GM21619 (cell line): ENCODE measurements around the gene NIN.

Experiments
- ATAC-seq: cut with Tn5 transposase; IDR thresholded peaks from one replicate; pipeline ENCODE4 v1.9.1; 2021; ENCODE audit not compliant: unreplicated experiment

NIN gene

DNA sequence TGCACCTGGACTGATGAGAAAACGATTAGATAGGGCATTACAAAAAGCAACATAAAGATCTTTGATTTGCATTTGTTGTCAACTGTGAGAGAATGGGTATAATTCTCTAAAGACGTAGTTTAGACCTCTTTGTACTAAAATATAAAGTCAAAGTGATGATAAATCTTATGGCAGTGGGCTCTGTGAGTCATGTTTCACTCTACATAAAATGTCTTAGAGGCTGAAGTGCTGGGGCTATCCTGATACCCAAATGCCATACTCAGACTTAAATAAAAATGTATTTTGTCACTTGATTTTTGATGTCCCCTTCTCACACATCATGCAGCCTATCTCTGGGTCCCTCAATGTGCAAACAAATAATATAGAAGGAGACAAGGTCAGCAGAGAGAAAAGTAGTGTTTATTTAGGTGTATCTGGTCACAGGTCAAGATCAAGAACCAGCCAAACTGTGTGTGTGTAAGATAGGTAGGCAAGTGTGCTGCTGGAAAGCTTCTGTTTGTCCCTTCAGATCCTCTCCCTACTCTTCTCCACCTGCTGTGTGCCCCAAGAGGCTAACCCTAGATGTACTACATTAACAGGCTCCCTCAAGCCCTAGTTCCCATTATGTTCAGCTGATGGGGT lies 7.0 kb upstream of the NIN start:
- ATAC-seq = no peak

DNA sequence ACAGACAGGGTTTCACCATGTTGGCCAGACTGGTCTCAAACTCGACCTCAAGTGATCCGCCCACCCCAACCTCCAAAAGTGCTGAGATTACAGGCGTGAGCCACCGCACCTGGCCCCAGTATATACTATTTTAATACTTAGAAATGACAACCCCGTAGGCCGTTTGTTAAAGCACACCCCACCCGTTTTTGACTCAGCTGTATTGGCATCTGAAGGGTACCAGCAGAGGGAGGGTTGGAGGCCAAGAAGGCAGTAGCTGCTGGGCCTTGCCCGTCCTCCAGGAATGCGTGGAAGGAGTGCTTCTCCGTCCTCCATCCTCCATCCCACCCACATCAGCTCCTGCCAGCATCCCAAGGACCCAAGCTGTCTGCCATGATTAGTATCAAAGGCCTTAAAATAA lies 6.3 kb upstream of the NIN start:
- no peak for ATAC-seq

DNA sequence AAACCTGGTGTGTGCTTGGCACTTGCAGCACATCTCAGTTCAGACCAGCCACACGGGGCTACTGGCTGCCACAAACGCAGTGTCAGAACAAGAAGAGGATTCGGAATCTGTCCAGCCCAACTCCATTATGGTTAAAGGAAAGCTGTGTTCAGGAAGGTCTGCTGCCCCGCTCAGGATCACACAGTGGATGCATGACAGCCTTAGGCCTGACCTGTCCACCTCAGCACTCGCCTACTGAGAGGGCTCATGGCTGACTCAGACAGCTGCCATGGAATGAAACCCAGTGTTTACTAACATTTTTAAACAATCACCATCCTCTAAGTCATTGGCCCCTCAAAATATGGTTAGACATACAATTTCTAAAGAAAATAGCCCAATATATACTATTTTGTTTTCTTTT lies 5.6 kb upstream of the NIN start:
- no peak for ATAC-seq

DNA sequence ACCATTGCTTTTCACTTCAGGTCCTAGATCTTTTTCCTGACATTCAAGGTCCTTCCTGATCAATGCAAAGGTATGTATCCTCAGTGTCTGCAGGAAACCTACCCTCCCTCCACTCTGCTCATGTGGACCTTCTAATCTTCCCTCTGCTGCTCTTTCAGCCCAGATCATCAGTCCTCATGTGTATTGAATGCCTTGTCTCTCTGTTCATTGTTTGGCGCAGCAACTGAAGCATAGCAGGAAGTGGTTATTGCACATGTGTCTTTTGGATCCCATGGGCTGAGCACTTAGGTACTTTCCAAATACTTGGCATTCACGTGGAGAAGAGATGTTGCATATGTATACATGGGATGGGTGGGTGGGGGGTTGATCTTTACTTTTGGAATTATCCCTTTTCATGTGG lies 4.3 kb upstream of the NIN start:
- no peak for ATAC-seq

DNA sequence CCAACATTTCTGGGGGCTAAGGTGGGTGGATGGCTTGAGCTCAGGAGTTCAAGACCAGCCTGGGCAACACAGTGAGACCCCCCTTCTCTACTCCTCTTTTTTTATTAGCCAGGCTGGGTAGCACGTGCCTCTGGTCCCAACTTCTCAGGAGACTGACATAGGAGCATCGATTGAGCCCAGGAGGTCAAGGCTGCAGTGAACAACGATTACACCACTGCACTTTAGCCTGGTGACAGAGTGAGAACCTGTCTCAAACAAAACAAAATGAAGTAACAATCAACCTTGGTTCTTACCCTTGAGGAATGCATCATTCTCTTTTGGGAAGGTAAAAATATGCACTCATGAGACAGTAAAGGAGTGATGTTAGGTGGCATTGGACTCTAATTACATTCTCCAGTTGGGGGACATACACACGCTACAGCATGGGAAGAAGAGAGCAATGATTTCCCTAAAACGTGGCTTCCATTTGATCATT lies 3.9 kb upstream of the NIN start:
- no peak for ATAC-seq

DNA sequence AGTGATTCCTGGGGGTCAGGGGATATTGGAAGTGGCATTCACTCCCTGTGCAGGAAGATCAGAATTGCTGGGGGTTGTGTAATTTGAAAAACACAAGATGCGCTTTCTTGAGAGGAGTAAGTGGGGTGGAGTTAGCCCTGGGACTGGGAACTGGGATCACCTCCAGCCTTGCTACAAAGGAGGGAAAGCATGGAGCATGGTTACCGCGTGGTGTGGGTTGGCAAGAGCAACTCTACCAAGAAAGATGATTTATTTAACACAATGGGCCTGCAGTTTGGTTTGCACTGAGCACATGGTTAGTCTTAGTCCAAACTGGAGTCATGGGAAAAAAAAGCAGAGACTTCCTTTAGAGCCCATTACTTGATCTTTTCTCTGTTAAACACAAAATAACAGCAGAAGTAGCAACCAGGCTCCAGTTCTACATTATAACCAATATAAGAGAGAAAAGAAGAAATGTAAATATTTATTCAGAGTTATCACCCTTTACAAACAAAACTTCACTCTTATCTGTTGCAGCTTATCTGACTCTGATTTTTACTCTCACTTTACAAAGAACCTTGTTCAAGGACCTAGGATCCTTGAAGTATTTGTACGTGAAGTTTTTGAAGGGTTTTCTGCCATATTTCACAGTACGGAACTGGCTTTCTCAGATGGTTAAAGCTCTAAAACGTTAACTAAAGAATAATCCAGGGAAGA lies 2.1 kb upstream of the NIN start:
- ATAC-seq = no peak

DNA sequence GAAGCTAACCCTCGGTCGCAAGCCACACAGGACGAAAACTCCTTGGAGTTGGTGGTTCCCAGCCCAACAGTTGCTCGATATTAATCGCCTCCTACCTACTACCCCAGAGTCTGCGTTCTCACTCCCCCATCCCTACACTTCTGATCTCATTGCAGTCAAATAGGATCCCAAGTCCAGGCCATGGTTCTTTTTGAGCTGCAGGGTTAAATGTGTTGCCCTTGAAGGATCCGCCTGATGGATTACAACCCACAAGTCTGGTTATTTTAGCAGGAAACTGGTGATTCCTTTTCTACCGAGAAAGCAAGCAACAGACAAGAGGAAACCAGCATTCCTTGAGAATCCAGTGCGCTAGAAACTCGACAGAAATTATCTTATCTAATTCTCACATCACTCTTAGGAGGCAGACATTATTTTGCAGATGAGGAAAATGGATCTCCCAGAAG lies 785 bp upstream of the NIN start:
- no peak for ATAC-seq

DNA sequence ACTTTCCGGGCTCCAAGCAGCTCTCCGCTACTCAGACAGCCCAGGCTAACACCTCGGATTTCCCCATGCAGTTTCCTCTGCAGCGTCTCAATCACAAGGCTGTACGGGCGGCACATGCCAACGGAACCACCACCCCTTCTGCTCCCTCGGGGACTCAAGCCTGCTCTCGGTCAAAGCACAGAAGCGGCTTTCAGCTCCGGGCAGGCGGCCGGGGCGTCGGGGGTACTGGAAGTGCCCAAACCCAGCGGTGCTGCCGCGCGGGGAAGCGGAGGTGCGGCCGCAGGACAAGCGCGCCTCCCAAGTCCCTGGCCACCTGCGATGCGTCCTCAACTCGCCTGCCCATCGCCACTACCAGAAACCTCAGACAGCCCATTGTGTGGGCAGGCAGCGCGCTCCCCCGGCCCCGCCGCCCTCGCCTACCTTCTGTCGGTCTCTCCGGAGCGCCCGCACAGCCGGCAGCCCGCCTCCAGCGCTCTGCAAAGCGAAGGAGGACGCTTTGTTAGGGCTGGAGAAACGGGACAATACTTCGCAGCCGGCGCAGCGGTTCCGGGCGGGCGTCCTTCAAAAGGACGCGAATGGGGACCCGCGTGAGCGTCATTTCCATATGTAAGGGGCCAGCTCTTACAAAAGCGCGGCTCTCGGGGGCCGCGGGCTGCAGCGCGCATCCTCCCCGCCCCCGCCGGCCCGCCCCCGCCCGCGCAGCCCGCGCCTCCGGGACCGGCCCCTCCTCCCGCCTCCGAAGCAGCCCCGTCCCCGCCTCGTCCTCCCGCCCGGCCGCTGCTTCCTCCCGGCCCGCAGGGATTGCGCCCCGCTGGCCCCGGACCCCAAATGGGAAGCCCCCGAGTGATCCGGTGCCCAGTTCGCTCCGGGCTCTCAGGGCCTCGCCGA lies 674 bp downstream of the NIN start:
- peak; percentile 39 for ATAC-seq

DNA sequence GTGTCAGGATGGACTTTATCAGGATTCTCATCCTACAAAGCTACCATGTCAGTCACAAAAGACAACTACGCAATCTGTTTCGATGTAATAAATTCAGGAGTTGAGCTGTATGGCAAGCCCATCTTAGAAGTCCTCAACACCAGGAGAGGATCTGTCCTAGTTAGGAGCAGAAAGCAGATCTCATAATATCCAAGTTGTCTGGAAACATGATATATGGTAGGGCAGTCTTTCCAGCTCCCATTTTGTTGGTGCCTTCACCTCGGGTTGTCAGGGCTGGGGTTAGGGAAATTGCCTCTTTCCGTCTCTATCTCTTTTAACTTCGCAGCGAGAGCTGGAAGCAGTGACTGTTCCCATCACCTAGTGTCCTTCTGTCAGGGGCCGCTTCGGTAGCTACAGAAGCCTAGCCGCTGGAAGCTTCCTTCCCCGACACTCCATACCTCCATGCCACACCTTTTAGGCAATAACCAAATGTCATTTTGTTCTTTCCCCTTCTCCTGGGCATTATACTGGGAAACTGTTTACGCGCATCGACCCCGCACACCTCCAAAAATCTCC lies 1.4 kb downstream of the NIN start:
- no peak for ATAC-seq

DNA sequence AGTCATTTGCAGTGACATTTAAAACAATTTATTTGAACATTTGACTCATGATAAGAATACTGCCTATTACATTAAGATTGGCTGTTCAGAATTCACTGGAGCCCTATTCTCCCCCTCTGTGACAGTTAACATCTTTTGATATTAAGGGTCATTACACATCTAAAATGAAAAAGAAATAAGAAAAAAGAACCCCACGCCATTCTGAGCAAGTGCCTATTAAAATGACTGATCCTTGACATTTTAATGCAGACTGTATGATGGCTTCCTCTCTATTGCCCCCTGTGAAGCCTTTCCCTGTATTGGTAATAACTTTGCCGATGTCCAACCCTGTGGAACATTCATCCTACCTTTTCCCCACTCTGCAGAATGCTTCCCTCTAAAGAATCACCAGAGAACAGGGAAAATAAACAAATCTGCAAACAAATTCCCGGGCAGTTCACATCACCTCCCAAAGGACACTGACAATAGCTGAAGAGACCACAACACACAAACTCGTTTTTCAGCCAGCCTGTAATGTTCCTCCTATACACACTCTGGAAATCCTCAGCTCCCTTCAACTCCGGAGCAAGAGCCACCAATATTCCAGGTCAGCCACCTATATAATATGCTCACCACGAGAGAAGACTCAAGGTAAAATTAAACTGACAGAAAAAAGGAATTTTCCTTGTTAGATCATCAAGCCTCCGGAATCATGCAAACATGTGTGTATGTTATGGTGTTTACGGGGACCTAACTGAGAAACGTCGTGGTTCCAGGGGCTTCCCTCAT lies 2.1 kb downstream of the NIN start:
- ATAC-seq = no peak

DNA sequence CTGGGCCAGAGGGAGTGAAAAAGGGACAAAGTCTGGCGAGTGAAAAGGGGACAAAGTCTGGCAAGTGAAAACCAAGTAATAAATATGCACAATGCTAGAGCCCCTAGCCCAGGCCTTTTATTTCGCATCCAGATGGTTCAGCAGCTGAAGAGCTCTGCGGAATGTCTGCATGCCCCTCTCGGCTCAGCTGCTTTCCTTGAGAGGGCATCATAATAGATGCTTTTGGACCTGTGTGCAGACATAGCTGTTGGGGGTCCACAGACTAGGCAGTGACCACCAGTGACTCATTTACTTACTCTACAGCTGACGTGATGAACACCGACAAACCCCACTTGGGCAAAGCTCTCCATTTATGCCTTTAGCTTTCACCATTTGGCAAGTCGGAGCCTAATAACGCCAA lies 4.3 kb downstream of the NIN start:
- no peak for ATAC-seq

DNA sequence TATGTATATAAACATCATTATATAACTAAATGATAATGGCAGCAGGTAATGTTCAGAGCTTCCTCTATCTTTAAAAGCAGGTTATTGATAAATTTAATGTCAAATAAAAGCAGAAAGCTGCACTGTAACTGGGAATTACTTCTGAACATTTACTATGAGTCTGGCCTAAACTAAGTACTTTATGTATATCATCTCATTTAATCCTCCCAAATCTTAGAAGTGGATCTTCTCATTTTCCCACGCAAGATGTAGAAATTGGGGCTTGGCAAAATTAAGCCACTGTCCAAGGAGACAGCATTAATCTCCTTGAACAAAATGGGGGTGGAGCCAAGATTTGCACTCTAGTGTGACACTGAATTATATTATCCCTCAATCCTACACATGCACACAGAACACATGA lies 5.7 kb downstream of the NIN start:
- ATAC-seq = no peak

DNA sequence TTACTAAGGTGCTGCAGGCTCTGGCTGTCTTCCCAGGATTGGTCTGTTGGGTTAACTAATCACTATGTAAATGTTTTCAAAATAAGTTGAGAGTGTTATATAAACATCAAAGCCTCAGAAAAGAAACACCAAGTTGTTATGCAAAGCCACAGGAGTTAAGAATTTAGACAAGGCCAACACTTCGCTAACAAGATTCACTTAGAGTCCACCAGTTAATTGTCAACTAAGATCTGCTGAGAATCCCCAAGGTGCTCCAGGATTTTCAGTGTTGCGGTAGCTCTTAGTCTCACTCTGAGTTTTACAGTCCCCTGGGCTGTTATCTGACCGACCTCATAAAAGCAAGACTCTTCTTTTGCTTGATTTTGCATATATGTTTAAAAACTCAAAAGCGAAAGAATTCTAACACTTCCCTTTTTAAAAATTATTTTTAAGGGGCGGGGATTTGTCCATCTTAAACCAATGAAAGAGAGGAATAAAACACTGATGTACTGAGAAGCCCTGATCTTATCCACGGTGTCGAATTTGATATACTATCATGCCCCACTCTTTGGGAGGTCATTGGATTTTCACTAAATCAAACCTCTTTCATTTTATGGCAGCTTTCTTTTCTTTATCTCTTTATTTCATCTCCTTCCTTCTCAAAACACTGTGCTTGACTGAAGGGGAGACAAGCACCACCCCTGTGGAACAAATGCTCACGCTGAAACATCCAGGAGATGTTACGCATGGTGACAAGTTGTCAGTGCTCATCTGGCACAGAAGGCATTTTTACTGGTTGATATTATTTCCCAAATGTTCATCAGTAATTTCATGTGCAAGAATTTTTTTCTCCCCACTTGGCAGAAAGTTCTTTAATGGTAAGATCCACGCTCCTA lies 7.0 kb downstream of the NIN start:
- ATAC-seq = peak; percentile 76

DNA sequence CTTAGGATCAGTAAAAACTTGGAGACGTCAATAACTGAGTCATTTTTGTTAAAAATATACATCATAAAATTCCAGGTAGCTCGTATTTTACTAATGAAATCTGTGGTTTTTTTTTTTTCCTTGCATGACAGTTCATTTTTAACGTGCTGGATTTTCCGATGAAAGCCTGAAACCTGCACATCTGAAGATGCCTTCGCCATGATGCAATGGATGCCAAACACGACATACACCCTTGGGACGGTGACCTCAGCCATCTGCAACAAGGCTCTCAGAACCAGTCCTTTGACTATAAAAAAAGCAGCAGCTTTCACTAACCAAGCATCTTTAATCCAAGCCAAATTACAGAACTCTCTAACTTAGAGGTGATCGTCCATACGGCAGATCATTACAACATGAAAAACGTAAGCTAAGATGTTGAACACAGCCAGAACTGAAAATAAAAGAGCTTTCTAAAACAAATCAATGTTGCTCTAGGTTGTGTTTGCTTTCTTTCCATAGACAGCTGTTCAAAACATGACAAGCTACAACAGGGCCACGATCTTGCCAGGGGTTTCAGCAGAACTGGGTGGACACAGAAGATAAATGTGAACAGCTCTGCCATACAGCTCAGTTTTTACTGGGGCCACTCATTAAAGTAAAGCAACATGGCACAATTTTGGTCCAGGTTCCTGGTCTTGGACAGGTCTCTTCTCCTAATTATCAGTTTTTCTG lies 7.8 kb downstream of the NIN start:
- peak; percentile 6 for ATAC-seq

DNA sequence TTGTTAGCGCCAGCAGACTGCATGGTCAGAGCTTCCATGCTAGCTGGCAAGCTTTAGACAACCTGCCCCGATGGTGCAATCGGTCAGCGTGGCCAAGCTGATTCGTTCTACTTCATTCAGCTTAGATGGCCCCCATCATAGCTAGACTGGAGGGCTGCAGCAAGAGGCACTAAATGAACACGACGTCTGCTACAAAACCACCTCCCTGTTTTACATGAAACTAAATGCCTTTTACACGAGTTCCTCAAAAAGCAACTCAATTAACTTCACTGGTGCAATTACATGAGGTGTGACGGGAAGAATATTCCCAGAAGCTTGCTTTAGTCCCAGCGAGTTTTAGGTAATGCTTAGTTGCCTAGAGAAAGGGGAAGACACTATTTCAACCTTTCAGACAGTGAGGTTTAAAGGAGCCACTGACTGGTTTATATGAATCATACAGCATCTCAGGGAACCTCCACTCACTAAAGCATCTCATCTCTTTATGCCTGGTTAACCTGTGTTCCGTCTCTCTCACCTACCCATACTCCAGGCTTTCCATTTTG lies 8.4 kb downstream of the NIN start:
- ATAC-seq = no peak

DNA sequence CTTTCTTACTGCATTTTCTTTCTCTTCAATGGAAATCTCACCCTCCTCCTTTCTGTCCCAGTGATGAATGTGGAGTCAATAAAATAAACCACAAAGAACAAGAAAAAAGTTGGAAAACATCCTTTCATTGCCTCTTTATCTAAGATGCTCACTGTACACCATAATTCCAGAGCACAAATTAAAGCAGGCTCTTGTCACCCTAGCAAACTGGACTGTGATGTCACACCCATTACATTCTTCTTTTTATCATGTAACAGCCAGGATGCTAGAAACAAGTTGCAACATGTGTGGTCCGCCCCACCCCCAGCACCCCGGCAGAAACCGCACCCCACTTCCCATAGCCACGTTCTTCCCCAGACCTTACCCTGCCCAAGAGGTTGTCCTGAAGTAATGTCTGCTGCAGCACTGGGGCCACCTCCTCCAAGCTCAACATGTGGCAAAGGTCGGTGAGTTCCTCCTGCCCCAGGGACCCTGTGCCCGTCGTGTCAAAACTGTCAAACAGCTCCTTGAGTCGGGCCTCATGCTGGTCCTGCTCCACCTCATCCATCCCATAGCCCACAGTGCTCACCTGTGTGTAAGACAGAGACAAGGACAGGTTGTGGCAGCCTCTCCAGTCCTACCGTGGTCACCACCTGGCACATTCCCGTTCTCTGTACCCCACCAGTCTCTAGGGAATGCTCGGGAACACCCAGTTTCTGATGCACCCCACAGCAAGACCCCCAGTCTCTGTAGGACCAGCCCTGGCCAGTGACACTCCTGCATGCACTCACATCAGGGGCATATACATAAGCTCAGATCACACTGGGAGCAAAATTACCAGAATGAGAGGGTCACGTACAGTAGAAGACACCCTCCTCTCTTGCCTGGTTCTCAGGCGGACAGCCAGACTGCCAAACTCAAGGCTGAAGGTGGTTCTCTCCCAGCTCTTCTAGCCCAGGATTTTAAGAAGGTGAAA lies 9.2 kb downstream of the NIN start:
- no peak for ATAC-seq

DNA sequence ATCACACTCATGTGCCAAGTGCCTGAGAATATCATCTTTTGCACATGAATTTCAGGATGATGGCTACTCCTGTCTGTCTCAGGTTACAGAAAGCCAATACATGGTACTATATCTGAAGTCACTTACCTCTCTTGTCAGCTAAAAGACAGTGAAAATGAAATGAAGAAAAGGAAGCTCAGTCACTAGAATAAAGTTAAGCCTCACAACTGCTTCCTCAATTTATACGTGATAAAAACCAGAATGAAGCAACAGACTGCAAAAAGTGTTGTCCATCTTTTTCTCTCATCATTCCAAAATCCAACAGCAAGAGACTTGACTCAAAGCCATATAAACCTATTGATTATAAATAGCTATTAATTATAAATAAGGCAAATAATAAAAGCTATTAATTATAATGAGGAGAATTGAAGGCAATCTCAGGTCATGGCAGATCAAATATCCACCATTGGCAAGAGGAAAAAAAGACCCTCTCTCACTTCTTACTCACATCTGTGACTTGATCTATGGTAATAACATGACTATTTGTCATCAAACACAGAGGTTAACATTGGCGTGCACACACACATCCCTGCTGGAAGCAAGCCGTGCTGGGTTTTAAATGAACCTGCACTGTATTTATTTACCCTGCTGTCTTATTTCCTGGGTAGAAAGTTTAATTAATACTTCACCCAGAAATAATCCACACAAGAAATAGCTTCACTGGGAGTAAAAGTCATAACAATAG lies 10.0 kb downstream of the NIN start:
- no peak for ATAC-seq
